GM19240 (cell line): ENCODE results near the gene HK1.
"Not testable (repeated sequence)": the region's sequence is repeated elsewhere in the genome, so short reads cannot be mapped to it uniquely, and the experiment has no call there.

Experiments used
- DNase-seq: peaks from one replicate; pipeline ENCODE4 v3.0.0; 2011; ENCODE audit warnings: low spot score; ENCODE audit not compliant: insufficient read length

HK1 gene

DNA sequence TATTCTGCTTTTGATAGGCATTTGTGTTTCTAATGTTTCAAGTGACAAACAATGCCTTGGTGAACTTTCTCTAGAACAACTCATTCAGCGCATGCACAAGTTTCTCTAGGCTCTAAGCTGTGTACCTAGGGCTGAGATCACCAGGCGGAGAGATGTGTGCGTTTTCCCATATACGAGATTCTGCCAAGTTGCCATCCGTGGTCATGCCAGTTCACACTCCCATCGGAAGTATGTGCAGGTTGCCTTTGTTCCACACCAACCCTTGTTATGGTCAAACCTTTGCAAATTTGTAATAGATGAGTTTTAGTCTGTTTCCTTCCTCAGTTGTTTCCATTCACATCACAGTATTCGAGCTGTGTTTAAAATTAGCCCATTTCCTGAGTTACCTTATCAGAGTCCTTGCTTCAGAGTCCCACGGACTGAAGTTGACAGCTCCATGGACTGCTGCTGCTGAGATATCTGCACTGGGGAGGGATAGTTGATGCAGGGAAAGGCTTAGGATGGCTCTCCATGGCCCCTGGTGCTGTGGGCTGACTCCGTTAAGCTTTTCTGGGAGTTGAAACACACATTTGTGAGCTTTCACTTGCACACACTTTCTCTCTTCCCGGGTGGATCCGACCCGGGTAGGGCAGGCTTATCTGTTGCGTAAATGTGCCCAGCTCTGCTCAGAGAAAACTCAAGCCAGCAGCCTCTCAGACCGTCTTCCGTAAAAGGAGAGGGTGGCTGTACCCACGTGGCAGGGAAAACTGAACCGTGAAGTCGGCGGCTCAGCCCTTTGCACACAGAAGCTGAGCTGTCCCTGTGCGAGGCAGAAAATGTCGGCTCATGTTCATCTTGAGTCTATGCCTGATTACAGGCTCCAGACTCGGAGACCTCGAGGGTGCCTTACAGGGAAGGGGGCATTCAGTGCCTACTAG is 49.4 kb downstream of the HK1 start:
- DNase-seq: no peak

DNA sequence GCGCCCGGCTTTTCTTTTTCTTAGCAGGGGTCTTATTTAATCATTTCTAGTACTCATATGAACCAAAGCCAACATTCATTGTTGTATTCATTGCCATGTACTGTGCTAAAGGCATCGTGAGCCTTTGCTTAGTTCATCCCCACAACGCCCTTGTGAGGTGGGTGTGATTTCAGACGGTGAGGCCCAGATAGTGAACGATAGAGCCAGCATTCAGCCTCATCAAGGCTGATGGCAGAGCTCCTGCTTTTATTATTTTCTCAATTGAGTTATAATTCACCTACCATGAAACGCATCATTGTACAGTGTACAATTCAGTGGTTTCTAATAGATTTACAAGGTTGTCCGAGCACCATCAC is 50.1 kb downstream of the HK1 start:
- no peak for DNase-seq

DNA sequence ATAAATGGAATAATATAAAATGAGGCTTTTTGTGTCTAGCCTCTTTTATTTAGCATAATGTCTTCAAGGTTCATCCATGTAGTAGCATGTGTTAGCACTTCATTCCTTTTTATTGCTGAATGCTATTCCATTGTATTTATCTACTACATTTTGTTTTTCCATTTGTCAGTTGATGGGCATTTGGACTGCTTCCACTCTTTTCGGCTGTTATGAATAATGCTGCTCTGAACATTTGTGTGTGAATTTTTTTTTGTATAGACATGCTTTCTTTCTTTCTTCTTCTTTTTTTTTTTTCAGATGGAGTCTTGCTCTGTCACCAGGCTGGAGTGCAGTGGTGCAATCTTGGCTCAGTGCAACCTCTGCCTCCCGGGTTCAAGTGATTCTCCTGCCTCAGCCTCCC is 50.6 kb downstream of the HK1 start:
- DNase-seq: not testable (repeated sequence)

DNA sequence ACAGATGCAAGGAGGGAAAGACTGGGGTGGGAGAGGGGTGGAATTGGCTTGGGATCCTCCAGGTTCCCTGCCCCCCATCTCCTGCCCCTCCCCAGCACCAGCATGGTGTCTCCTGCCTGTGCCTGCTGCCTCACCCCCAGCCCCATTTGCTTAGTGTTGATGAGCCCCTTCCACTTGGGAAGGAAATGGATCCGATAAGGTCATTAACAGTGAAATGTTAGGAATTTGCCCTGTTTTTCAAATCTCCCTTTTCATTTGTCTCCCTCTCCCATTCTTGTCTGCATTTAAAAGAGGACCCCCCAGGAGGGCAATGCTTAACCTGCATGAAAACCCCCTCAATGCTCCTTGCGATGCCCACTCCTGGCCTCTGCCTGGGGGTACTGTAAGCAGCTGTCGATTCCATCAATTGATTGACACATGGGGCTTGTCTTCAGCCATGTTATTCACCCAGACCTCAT is 51.5 kb downstream of the HK1 start:
- DNase-seq: no peak

DNA sequence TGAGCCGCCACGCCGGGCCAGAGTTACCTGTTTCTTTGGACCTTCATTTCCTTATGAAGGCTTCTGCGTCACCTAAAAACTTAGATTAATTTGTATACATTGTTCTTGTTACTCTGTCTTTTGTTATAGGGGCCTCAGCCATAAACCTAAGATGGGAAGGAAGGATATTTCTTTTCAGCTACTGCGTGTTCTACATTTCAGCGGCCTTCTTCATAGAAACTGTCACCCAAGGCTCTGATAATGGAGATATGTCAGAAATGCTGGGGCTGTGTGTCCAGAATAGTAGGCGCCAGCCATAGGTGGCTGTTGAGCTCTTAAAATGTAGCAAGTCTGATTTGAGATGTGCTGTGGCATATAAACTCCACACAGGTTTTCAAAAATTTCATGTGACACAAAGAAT is 52.9 kb downstream of the HK1 start:
- no peak for DNase-seq

DNA sequence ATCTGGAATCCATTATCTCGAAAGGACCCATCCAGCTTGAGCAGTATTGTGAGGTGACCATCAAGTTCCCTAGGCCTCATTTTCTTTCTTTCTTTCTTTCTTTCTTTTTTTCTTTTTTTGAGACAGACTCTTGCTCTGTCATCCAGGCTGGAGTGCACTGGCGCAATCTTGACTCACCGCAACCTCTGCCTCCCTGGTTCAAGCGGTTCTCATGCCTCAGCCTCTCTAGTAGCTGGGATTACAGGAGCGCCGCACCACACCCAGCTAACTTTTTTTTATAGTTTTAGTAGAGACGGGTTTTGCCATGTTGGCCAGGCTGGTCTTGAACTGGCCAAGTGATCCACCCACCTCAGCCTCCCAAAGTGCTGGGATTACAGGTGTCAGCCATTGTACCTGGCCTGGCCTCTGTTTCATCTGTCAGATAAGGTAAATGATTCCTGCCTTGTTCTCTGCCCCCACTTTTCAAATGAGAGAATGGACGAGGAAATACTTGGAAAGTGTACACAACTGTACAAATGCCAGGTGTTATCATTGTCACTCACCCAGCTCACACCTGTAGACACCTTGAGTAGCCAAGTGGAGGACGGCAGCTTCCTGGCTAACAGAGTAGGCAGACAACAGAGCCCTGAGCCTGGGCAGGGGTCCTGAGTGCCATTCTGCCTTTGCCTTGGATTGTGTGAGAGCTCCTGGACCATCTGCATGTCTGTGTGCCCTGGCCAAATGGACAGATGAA is 54.1 kb downstream of the HK1 start:
- no peak for DNase-seq

DNA sequence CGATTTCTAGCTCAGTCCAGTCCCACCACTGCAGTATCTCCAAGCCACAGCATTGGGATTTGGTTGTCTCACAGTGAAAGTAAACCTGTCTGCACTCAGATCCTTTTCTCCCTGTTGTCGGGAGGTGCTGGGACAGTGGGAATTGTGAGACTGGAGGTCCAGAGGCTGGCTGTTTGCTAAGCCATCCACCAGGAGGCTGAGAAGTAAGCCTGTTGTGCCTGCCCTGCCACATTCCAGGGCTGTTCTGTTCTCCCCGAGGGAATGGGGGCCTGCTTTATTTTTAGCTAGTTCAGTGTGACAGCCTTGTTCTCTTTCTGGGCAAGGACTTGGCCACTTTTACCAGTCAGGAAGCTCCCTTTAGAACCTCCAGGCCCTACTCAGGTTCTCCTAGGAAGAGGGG is 54.9 kb downstream of the HK1 start:
- DNase-seq: no peak

DNA sequence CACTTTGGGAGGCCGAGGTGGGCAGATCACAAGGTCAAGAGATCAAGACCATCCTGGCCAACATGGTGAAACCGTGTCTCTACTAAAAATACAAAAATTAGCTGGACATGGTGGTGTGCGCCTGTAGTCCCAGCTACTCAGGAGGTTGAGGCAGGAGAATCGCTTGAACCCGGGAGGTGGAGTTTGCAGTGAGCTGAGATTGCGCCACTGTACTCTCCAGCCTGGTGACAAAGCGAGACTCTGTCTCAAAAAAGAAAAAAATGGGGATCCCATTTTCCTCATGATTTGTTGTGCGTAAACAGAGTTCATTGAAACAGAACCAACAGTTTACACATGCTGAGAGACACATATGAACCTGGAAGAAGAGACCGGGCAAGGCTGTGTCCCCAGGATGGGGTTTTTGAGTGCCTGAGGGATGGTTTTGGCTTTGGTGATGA is 55.6 kb downstream of the HK1 start:
- not testable (repeated sequence) for DNase-seq

DNA sequence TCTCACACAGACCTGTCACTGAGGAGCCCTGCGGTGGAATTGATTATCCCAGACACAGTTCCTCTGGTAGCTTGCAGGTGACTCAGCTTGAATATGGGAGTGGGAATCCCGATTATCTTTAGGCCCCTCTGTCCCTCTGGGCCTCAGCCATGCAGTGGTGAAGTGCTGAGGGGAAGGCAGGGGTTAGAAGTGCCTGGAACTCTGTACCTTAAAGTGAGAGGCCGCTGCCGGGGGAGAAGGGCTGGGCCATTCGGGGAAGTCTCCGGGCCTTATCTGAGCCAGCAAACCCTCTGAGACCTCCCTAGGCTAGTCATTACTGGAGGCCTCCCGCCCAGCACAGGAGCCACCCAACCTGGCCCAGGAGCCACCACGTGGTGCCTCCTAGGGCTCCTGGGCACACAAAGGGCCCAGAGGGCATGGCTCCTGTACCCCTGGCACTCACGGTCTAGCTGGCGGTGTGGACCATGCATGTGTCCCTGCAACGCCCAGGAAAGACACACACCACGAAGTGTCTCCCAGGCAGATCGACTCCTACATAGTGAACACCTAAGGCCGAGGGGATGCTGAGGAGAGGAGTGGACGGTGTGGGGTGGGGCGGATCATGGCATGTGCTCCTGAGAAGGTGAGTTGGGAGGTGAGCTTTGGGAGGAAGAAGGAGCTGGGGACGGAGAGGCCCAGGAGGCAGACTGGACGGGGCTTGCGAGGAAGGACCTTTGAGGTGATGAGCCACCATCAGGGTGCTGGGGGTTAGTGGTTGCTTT is 56.2 kb downstream of the HK1 start:
- DNase-seq: no peak

DNA sequence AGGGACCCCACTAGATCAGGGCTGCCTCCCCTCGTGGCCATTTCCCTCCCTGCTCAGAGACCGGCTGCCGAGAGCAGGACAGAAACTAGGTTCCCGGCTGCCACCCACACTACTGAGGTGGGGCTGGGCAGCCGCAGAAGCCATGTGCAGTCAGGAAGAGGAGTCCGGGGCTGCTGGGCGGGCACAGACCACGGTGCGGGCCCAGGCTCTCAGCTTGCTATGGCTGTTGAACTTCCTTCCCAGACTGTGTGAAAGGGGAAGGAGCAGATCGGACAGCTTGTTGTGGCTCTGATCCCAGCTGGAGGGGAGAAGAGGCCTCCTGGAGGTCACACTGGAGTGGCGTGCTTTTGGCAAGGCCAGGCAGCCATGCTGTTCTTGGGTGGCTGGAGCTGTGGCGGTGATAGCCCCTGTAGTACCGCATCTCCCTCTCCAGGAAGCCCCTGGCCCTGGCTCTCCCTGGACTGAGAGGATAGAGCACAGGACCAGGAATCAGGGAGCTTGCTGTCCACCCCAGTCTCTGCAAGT is 56.8 kb downstream of the HK1 start:
- DNase-seq: no peak

DNA sequence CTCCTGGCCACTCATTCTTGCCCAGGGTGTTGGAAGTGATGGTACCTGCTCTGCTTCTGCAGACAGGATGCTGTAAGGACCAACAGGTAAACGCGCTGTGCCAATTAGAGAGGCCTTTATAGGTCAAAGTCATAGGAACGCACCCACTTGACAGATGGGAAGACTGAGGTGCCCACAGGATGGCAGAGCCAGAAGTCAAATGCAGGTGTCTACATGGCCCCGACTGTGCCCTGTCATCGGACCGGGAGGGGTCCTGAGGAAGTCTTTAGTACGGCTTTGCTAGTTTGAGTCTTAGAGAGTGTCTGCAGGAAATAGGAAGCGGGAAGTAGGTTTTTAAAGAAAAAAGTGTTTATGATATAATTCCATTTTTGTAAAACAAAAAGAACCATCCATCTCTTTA is 57.3 kb downstream of the HK1 start:
- no peak for DNase-seq

DNA sequence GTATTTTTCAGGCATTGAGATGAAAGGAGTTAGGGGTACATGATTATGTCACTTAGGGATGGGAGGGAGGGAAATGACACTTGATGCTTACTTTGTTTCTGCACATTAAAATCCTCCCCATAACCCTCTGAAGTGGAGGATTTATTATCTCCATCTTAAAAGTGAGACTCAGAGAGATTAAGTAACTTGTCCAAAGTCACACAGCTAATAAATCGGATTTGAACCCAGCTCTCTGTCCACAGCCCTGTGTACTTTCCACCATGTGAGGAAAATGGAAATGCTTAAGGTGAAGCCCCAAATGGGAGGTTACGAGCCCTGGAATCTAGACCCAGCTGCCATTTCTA is 58.6 kb downstream of the HK1 start:
- DNase-seq: no peak

DNA sequence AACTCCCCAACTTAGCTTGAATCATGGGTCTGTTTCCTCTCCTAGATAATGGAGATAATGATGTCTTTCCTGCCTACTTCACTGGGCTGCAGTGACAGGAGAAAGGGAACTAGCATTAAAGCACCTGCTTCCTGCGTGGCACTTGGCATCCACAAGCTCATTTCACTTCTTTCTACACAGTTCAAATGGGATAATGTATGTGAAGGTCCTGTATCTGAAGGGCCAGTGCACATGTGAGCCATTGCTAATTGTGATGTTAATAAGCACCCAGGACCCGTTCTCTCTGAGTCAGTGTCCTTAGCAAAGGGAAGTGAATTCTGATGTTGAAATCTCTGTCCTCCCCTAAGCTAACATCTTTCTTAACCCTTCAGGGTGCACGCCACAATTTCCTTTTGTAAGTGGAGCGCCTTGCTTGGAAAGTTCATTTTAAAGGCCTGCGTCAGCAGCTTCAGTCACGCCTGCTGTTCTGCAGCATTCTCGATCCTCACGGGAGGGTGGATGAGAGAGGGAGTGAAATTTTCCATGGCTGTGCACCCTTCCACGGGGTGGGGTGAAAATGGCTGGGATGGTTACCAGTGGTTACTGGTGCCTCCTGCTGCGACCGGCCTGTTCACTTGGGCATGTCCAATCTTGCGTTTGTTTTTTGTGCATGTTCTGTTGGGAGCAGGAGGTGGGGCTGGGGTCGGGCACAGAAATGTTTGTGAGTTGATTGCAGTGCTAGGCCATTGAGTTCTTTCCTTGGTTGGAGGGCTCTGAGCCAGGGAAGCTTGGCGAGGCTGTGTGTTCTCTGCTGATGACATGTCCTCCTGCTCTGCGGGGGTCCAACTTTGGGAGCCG is 59.2 kb downstream of the HK1 start:
- DNase-seq: no peak

DNA sequence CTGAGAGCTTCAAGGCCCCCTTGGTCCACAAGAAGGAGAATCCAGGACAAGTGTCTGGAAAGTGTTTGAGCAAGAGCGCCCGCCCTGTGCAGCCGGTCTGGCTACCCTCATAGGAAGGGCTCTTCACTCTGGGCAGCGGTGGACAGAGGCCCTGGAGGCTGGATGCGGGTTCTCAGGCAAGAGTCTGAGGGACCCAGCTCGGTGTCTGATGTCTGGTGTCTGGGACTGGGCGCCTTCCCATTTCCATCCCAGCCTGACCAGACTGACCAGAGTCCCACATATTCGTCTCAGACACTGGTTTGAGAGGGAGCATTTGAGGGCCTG is 59.8 kb downstream of the HK1 start:
- DNase-seq: no peak

DNA sequence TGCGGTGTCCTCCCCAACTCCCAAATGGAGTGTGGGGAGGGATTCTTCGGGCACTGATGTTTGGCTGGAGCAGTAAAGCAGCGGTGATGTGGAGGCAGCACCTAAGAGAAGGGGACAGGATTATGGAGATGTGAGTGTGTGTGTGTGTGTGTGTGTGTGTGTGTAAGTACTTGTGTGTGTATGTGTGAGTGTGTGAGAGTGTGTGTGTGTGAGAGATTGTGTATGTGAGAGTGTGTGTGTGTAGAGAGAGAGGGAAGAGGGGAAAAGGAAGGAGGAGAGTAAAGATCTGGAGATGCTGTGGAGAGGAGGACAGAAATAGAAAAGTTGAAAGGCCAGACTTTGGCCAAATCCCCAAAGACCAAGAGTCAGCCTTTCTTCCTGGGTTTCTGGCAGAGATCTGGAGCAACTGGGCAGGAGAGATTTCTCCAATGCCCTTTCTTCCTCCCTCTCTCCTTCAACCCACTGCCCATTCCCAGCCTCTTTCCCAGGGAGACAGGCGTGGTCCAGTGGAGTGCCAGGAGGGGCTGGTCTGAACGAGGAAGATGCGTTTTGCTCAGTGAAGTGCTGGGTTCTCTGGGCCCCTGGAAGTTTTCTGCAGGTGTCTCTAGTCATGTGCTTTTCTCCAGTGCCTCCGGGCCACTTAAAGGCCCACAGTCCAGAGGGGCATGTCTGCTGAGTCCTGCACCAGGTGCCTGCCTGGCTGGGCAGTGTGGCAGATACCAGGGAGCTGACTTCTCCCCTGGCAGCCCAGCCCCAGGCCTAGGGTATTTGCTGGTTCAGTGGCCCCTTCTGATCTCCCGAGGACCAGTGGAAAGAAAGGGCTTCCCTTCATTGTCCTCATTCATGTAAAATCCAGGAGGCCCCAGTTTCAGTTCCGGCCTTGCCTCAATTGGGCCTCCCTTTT is 60.5 kb downstream of the HK1 start:
- DNase-seq: no peak

DNA sequence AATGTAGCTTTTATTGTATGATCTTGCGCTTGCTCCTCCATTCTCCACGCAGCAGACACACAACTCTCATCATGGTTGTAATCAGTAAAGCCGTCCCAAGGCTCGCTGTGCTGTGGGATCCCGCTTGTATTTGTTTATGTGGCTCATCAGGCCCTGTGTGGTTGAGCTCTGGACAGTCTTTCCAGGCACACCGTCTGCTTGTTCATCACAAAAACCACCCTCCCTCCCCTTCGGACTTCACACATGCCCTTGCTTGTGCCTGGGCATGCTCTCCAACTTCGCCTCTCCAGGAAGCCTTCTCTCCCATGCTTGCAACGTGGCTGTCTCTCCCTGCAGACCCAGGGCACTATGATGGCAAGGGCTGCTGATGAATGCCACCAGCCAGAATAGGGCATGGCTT is 62.4 kb downstream of the HK1 start:
- no peak for DNase-seq

DNA sequence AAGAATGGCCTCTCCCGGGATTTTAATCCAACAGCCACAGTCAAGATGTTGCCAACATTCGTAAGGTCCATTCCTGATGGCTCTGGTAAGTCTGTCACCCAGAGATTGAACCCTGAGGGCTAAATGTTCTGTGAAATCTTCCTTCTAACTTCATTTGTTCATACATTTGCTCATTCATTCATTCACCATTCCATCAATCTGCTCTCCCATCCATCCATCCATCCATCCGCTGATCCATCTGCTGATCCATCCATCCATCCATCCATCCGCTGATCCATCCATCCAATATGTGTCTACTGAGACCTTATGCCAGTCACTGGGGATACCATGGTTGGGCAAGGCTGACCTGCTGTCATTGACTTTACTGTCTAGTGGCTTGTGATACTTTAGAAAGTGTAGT is 65.6 kb downstream of the HK1 start:
- DNase-seq: no peak

DNA sequence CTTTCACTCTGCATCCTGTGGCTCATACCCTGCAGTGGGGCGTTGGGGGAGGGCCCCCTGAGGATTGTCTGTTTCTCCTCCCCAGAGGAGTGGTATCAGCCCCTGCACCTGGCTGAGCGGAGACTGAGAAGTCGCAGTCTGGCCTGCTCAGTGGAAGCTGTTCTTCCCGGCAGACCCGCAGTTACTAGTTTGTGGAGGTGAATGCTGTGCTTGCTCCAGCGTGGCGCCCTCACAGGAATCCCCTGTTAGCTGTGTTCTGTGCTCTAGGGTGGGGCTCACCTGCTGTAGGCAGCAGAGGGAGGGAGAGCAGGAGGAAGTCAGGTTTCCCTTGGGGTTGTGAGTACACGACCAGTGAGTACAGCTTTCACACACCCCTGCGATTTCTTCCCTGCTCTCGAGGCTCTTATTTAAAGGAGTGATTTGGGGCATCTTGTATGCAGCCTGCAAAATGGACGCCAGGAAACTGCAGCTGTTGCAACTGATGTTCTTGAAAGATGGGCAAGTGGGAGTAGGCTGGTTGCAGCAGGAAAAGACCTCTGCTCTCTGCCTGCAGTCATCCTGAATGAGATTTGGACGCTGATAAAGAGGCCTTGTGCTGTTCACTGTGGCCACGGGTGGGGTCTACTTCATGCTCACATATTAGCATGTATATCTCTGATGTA is 66.4 kb downstream of the HK1 start:
- DNase-seq: no peak

DNA sequence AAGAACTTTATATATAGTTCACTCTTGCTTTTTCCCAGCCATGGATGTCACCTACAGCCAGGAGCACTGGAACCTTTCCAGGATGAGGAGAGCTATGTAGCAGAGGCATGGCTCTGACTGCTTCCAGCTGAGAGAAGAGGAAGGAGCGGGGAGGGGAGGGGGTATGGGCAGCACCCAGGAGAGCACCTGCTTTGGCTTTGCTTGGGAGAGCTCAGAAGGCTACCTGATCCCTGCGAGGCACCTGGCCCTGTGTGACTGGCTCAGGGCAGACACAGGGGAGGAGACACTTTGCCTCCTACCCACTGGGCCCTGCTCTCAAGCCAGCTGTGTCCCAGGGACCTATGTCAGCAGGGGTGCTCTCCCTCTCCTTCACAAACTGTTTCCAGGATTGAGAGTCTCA is 67.1 kb downstream of the HK1 start:
- no peak for DNase-seq
